HG02571 (cell line): ENCODE measurements around the gene CAPN11.

Source experiments
- ATAC-seq: cut with Tn5 transposase; IDR thresholded peaks from one replicate; pipeline ENCODE4 v1.9.1; 2021; ENCODE audit warnings: mild to moderate bottlenecking, moderate library complexity; ENCODE audit not compliant: unreplicated experiment

CAPN11 gene

GRCh38 chr6:44202972-44203750 lies 44.5 kb downstream of the CAPN11 start:
- no peak for ATAC-seq

GRCh38 chr6:44203955-44204354 lies 45.3 kb downstream of the CAPN11 start:
- no peak for ATAC-seq

GRCh38 chr6:44207966-44208365 lies 49.3 kb downstream of the CAPN11 start:
- no peak for ATAC-seq

GRCh38 chr6:44211284-44211683 lies 52.7 kb downstream of the CAPN11 start:
- no peak for ATAC-seq

- no peak for ATAC-seq
Measured at GRCh38 chr6:44214307-44214706, 55.7 kb downstream of the CAPN11 start.

- no peak for ATAC-seq
Measured at GRCh38 chr6:44216677-44217331, 58.2 kb downstream of the CAPN11 start, which contains the start of gene MYMX. Gene MYMX, plus strand, starts transcription at chr6:44216926. Its CDS starts 546 bp downstream, at chr6:44217472.

GRCh38 chr6:44217332-44218143 lies 58.9 kb downstream of the CAPN11 start:
- ATAC-seq, result no peak

- ATAC-seq, result peak; percentile 55
Measured at GRCh38 chr6:44219053-44219814, 60.6 kb downstream of the CAPN11 start.

- no peak for ATAC-seq
Measured at GRCh38 chr6:44219815-44220784, 61.5 kb downstream of the CAPN11 start.

GRCh38 chr6:44220913-44221290 lies 62.3 kb downstream of the CAPN11 start:
- ATAC-seq, result no peak

GRCh38 chr6:44221291-44221960 lies 62.8 kb downstream of the CAPN11 start:
- ATAC-seq, result no peak

- ATAC-seq, result no peak
Measured at GRCh38 chr6:44221961-44222335, 63.3 kb downstream of the CAPN11 start.

- ATAC-seq, result no peak
Measured at GRCh38 chr6:44222486-44223318, 64.1 kb downstream of the CAPN11 start.

- no peak for ATAC-seq
Measured at GRCh38 chr6:44223319-44224028, 64.9 kb downstream of the CAPN11 start, which contains the start of gene SLC29A1. Gene SLC29A1, plus strand, starts transcription at chr6:44223595. Its CDS starts 3,719 bp downstream, at chr6:44227314.

GRCh38 chr6:44224029-44224964 lies 65.7 kb downstream of the CAPN11 start:
- ATAC-seq, result no peak

GRCh38 chr6:44224965-44225305 lies 66.3 kb downstream of the CAPN11 start:
- ATAC-seq, result no peak
